ENCODE measurements around the gene CDCA4.

DNA sequence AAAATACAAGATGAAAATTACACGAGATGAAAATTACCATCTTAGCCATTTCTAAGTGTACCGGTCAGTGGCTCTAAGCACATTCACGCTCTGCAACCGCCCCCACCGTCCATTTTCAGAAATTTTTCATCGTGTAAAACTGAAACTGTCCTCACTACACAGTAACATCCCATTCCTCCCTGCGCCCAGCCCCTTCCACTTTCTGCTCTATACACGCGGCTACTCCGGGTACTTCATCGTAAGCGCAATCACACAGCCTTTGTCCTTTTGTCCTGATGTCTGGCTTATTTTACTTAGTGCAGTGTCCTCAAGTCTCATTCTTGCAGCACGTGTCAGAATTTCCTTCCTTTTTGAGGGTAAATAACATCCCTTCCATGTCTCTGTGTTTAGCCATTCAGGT, 47.9 kb upstream of the CDCA4 start:
- TF ChIP-seq, protein P1, sequence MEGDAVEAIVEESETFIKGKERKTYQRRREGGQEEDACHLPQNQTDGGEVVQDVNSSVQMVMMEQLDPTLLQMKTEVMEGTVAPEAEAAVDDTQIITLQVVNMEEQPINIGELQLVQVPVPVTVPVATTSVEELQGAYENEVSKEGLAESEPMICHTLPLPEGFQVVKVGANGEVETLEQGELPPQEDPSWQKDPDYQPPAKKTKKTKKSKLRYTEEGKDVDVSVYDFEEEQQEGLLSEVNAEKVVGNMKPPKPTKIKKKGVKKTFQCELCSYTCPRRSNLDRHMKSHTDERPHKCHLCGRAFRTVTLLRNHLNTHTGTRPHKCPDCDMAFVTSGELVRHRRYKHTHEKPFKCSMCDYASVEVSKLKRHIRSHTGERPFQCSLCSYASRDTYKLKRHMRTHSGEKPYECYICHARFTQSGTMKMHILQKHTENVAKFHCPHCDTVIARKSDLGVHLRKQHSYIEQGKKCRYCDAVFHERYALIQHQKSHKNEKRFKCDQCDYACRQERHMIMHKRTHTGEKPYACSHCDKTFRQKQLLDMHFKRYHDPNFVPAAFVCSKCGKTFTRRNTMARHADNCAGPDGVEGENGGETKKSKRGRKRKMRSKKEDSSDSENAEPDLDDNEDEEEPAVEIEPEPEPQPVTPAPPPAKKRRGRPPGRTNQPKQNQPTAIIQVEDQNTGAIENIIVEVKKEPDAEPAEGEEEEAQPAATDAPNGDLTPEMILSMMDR (IDR thresholded peaks at IDR 0.05) = no peak
- TF ChIP-seq ZFX (IDR thresholded peaks at IDR 0.05; ENCODE audit: borderline replicate concordance) = no peak

All from 22Rv1 (cell line).